GM23248 (cell line): Measurements from ENCODE around the gene SEPTIN12.

ENCODE experiments used
- EZH2 ChIP-seq: fragments of 200-600 bp; sonication (generic); IDR thresholded peaks from 2 replicates; pipeline ENCODE4 v1.6.1; 2018; ENCODE audit warnings: antibody characterized with exemption, mild to moderate bottlenecking; ENCODE audit not compliant: insufficient read depth, poor library complexity, severe bottlenecking
- EZH2phosphoT487 ChIP-seq: fragments of 200-600 bp; sonication (generic); IDR thresholded peaks from 2 replicates; pipeline ENCODE4 v1.6.1; 2018; ENCODE audit warnings: antibody characterized with exemption, moderate library complexity, mild to moderate bottlenecking, low read depth; ENCODE audit not compliant: insufficient read depth

- no peak for TF ChIP-seq EZH2
- TF ChIP-seq EZH2phosphoT487 = no peak
Measured at GRCh38 chr16:4729876-4730275, 58.3 kb downstream of the SEPTIN12 start.
